ENCODE measurements around the gene PBLD.

- TF ChIP-seq POLR2A (IDR thresholded peaks at IDR 0.05) (no peak), CTCF (IDR thresholded peaks at IDR 0.05) (no peak)
Measured at GRCh38 chr10:68251625-68252495, 80.9 kb downstream of the PBLD start.

All from gastroesophageal sphincter (tissue), 3 donors.